GM19395 (cell line): Measurements from ENCODE around the gene CREB3.

Experiments
- ATAC-seq: cut with Tn5 transposase; IDR thresholded peaks from one replicate; pipeline ENCODE4 v1.9.1; 2021; ENCODE audit warnings: mild to moderate bottlenecking, moderate library complexity; ENCODE audit not compliant: unreplicated experiment

Gene CREB3

GRCh38 chr9:35771943-35772342, 39.5 kb downstream of the CREB3 start:
- ATAC-seq: no peak

- ATAC-seq: no peak
These were observed 42.6 kb downstream of the CREB3 start for GRCh38 chr9:35774907-35775635.

- ATAC-seq: no peak
These were observed 43.6 kb downstream of the CREB3 start for GRCh38 chr9:35776018-35776417.

DNA sequence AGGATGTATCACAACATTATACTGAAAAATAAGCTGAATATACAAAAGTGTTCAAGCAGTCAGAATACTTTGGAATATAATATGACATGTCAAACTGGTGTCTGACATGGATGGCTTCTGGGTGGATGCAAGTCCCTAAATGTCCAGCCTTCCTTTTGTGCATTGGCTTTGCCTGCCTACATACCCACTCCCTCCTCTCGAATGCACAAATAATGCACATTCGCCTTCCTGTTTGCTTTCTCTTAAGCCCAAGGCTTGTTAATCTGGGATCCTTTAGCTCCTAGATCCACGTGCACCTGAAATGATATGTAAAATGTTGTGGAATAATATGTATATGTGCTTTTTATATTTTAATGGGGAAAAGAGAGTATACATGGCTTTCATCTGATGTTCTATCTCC, 46.0 kb downstream of the CREB3 start:
- ATAC-seq: no peak

GRCh38 chr9:35781066-35781465, 48.6 kb downstream of the CREB3 start:
- ATAC-seq: no peak

- ATAC-seq: no peak
These were observed 51.0 kb downstream of the CREB3 start for GRCh38 chr9:35783418-35783817.
